GM12878 (cell line): ENCODE results near the gene MAP4. TPM values are rescaled to one million over a fixed set of nuclear protein-coding genes. Genes with fewer than 3 reads are reported as not detected.

Source experiments
- ATAC-seq: fragments of 200-7000 bp; cut with Tn5 transposase; 3 replicates; pipeline ENCODE4 v1.9.1; 2020; ENCODE audit warnings: mild to moderate bottlenecking, moderate library complexity
- BruUV-seq: library from RNA; stranded (reverse); fragments of 400-500 nt; replicated peaks from 2 replicates; lab custom pipeline; 2021; lab: Mats Ljungman, UMichigan
- CTCF ChIA-PET: fragments of 300-600 bp; sonication (Branson Sonifier 250); formaldehyde crosslinking; extraction: SDS; loops from one replicate; lab custom pipeline; 2021; ENCODE audit warnings: inconsistent platforms; lab: Yijun Ruan, JAX
- POLR2A ChIA-PET: fragments of 350-600 bp; formaldehyde crosslinking; extraction: SDS; loops from one replicate; lab custom pipeline; 2021; ENCODE audit warnings: inconsistent platforms; lab: Charles Lee
- RAD21 ChIA-PET: fragments of 300-600 bp; sonication (Branson Sonifier 250); formaldehyde crosslinking; loops from one replicate; lab custom pipeline; 2023; ENCODE audit warnings: antibody characterized with exemption; ENCODE audit not compliant: unreplicated experiment; lab: Charles Lee
- SMC1A ChIA-PET: fragments of 300-600 bp; sonication (Branson Sonifier 250); formaldehyde crosslinking; loops from one replicate; lab custom pipeline; 2023; ENCODE audit not compliant: unreplicated experiment, uncharacterized antibody; lab: Charles Lee
- DNase-seq: peaks from one replicate; pipeline ENCODE4 v3.0.0-alpha.2; 2011; ENCODE audit warnings: low read depth, low spot score
- FAIRE-seq: peaks from 3 replicates; lab custom pipeline; 2011; peaks lifted over from hg19 to GRCh38; lab: Jason Lieb, UNC
- H2AFZ ChIP-seq: 2 replicates; pipeline ENCODE4 v1.6.0; 2011; ENCODE audit warnings: low read depth, low read length, control low read depth; ENCODE audit not compliant: control insufficient read depth
- H3K27ac ChIP-seq: 2 replicates; pipeline ENCODE4 v1.5.1; 2011; ENCODE audit warnings: control low read depth; ENCODE audit not compliant: control insufficient read depth, insufficient read depth
- H3K27me3 ChIP-seq, 2 experiments: replicated peaks in 1 of 2; 2 replicates each; pipeline versions ENCODE4 v1.6.0 to v1.6.1; 2011; ENCODE audit warnings: low read length in 1 of 2; ENCODE audit not compliant: control insufficient read depth in 2 of 2, insufficient read depth in 2 of 2
- H3K36me3 ChIP-seq, 2 experiments: 2 replicates each; pipeline ENCODE4 v1.5.1; 2011; ENCODE audit warnings: low read length in 1 of 2; ENCODE audit not compliant: control insufficient read depth in 2 of 2, insufficient read depth in 2 of 2
- H3K4me1 ChIP-seq: 2 replicates; pipeline ENCODE4 v1.6.1; 2011; ENCODE audit warnings: mild to moderate bottlenecking, low read length, moderate library complexity, mixed read lengths; ENCODE audit not compliant: control insufficient read depth, insufficient read depth
- H3K4me2 ChIP-seq: 2 replicates; pipeline ENCODE4 v1.6.0; 2011; ENCODE audit warnings: control low read depth; ENCODE audit not compliant: control insufficient read depth, insufficient read depth
- H3K4me3 ChIP-seq: fragments of 200-600 bp; sonication (generic); 2 replicates; pipeline ENCODE4 v1.5.1; 2016
- H3K79me2 ChIP-seq: 2 replicates; pipeline ENCODE4 v1.6.0; 2011; ENCODE audit warnings: low read length; ENCODE audit not compliant: control insufficient read depth, insufficient read depth
- H3K9ac ChIP-seq: 2 replicates; pipeline ENCODE4 v1.8.0; 2011; ENCODE audit warnings: low read length, control low read depth, mixed read lengths; ENCODE audit not compliant: control insufficient read depth, insufficient read depth
- H3K9me3 ChIP-seq: replicated peaks from 3 replicates; pipeline ENCODE4 v1.5.1; 2011; ENCODE audit warnings: mild to moderate bottlenecking, low read length; ENCODE audit not compliant: control insufficient read depth, insufficient read depth
- H4K20me1 ChIP-seq: 2 replicates; pipeline ENCODE4 v1.6.0; 2011; ENCODE audit not compliant: control insufficient read depth, insufficient read depth
- ATF2 ChIP-seq: IDR thresholded peaks from 2 replicates; pipeline ENCODE4 v1.6.1; 2012; ENCODE audit warnings: low read length, inconsistent platforms
- ATF7 ChIP-seq: fragments of 450-650 bp; IDR thresholded peaks from 2 replicates; pipeline ENCODE4 v1.6.1; 2016; ENCODE audit warnings: low read depth, mild to moderate bottlenecking
- BHLHE40 ChIP-seq, 2 experiments: fragments of 450-650 bp in 1 of 2; IDR thresholded peaks; 2 replicates each; pipeline ENCODE4 v1.6.1; 2011 to 2017; ENCODE audit warnings: low read depth in 2 of 2, borderline replicate concordance in 1 of 2, improper control_type of control experiment in 1 of 2, low read length in 1 of 2, mild to moderate bottlenecking in 1 of 2
- BRCA1 ChIP-seq: IDR thresholded peaks from 2 replicates; pipeline ENCODE4 v1.6.1; 2011; ENCODE audit warnings: low read depth, low read length, improper control_type of control experiment
- EED ChIP-seq: sonication (generic); IDR thresholded peaks from 2 replicates; pipeline ENCODE4 v1.6.1; 2016; ENCODE audit warnings: antibody characterized with exemption, low read depth
- EP300 ChIP-seq, 2 experiments: fragments of 150-350 bp in 1 of 2; IDR thresholded peaks; 2 replicates each; pipeline ENCODE4 v1.6.1; 2011 to 2012; ENCODE audit warnings: low read depth in 2 of 2, low read length in 2 of 2, borderline replicate concordance in 1 of 2, improper control_type of control experiment in 1 of 2, inconsistent platforms in 1 of 2; ENCODE audit not compliant: control insufficient read depth in 1 of 2
- IKZF1 ChIP-seq: fragments of 450-650 bp; conservative IDR thresholded peaks from 2 replicates; pipeline ENCODE4 v1.6.1; 2017; ENCODE audit warnings: antibody characterized with exemption, mild to moderate bottlenecking
- IKZF2 ChIP-seq, 2 experiments: fragments of 450-650 bp; IDR thresholded peaks; 2 replicates each; pipeline ENCODE4 v1.6.1; 2017; ENCODE audit warnings: mild to moderate bottlenecking in 2 of 2, moderate library complexity in 2 of 2
- KAT2A ChIP-seq: conservative IDR thresholded peaks from 2 replicates; pipeline ENCODE4 v1.6.1; 2011; ENCODE audit warnings: low read depth, low read length; ENCODE audit not compliant: control insufficient read depth
- MLLT1 ChIP-seq: fragments of 450-650 bp; IDR thresholded peaks from 2 replicates; pipeline ENCODE4 v1.6.1; 2016; ENCODE audit warnings: mild to moderate bottlenecking
- MTA3 ChIP-seq: IDR thresholded peaks from 2 replicates; pipeline ENCODE4 v1.6.1; 2012; ENCODE audit warnings: low read length, inconsistent platforms, borderline replicate concordance
- MXI1 ChIP-seq: fragments of 150-350 bp; IDR thresholded peaks from 2 replicates; pipeline ENCODE4 v1.6.1; 2011; ENCODE audit warnings: low read depth, mild to moderate bottlenecking, inconsistent platforms, low read length, improper control_type of control experiment
- NFYA ChIP-seq: IDR thresholded peaks from 2 replicates; pipeline ENCODE4 v1.6.1; 2011; ENCODE audit warnings: low read depth, mild to moderate bottlenecking, low read length, improper control_type of control experiment, borderline replicate concordance
- RFX5 ChIP-seq: IDR thresholded peaks from 2 replicates; pipeline ENCODE4 v1.6.1; 2011; ENCODE audit warnings: low read depth, low read length, improper control_type of control experiment
- RUNX3 ChIP-seq: IDR thresholded peaks from 2 replicates; pipeline ENCODE4 v1.6.1; 2012; ENCODE audit warnings: low read length, inconsistent platforms
- SPI1 ChIP-seq: IDR thresholded peaks from 2 replicates; pipeline ENCODE4 v1.6.1; 2011; ENCODE audit warnings: low read depth, mild to moderate bottlenecking, low read length, moderate library complexity, borderline replicate concordance; ENCODE audit not compliant: insufficient read depth
- WRNIP1 ChIP-seq: IDR thresholded peaks from 2 replicates; pipeline ENCODE4 v1.6.1; 2011; ENCODE audit warnings: low read depth, low read length, improper control_type of control experiment, borderline replicate concordance
- whole genome bisulfite sequencing: methylation state at CpG from one replicate; pipeline ENCODE4 v1.1.6; 2016; ENCODE audit warnings: low lambda C conversion rate; ENCODE audit not compliant: insufficient replicate concordance, insufficient coverage; ENCODE audit errors: missing lambda C conversion rate; 5-methylcytosine and 5-hydroxymethylcytosine counted together
- in situ Hi-C: fragments of 300-500 bp; cut with MboI; formaldehyde crosslinking; loops from 9 replicates; pipeline ENCODE4 v1.14.3; 2018; ENCODE audit warnings: mixed read lengths
- intact Hi-C: fragments of 100-400 bp; cut with micrococcal nuclease; formaldehyde crosslinking; loops from one replicate; pipeline ENCODE4 v1.14.2; 2022; ENCODE audit not compliant: unreplicated experiment
- polyA plus RNA-seq, 11 experiments: library from polyadenylated mRNA; depleted of rRNA in 4 of 11; unstranded in 6 of 11; stranded (reverse) in 5 of 11; fragments of >200 nt; fragmentation: Nextera tagmentation in 4 of 11; fragmentation: Illumina TruSeq in 1 of 11; extraction: Ambion mirVana in 4 of 11; extraction: Trizol in 1 of 11; gene quantifications; 1 replicate in 1 of 11; 2 replicates in 10 of 11; pipeline versions ENCODE4 v1.2.1 to v1.2.3, GENCODE V29; 2011 to 2016; ENCODE audit warnings: inconsistent platforms in 2 of 11, missing spikeins in 2 of 11, low read depth in 1 of 11
- total RNA-seq, 4 experiments: library from RNA; depleted of rRNA in 3 of 4; stranded (reverse); fragments of >200 nt in 3 of 4; fragmentation: Illumina TruSeq in 1 of 4; extraction: Trizol in 1 of 4; gene quantifications; 2 replicates each; pipeline versions ENCODE4 v1.2.1 to v1.2.3, GENCODE V29; 2013 to 2021
- TF ChIP-seq, protein P1 (sequence below): fragments of 450-650 bp; formaldehyde crosslinking; IDR thresholded peaks from 2 replicates; pipeline ENCODE4 v1.4.0; 2022; ENCODE audit warnings: mild to moderate bottlenecking, moderate library complexity

The MAP4 gene
- total and polyA plus RNA-seq, 10 of the 15 experiments (the other 5 are each of a cell fraction or from before 2014, with no cell fraction given) = 22.2 to 145 (median 47.2) TPM

DNA sequence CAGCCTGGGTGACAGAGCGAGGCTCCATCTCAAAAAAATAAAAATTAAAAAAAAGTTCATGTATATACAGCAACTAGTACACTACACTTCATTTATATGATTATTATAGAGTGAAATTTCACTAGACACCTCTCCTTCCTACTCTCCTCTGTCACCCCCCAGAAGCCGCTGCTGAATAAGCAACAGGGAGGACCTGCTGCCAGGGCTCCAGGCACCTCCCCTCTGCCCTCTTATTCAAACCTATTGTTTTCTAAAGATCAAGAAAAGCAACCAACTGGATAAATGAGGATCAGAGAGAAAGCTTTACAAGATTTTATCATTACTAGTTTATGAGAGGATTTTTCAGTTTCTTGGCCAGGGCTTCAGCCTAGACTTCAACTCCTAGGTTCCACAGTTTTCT, 141.8 kb downstream of the MAP4 start:
- Histone ChIP-seq H3K9ac (no peak overlapping the region), H3K27ac (no peak overlapping the region), H4K20me1 (no peaks in the 10 kb centered on the region), H2AFZ (no peak overlapping the region), H3K36me3 (peaks cover 14 to 22% of the 10 kb centered on the region in 2 experiments), H3K79me2 (no peaks in the 10 kb centered on the region), H3K27me3 (no peaks in the 10 kb centered on the region), H3K9me3 (no peaks in the 10 kb centered on the region), H3K4me2 (no peak overlapping the region), H3K4me1 (no peaks in the 10 kb centered on the region), H3K4me3 (no peak overlapping the region)
- in situ Hi-C loops = no loop called here
- no peak for DNase-seq
- FAIRE-seq = no peak
- no TSS peak for BruUV-seq
- intact Hi-C loops = no loop called here
- ChIA-PET POLR2A (no interaction called here), CTCF (interaction anchor here (0.9 to 1.5 kb wide), 4 partner anchors 12 to 277 kb away, joined by 3 to 4 read pairs (median 3); no protein-coding TSS in a partner anchor), SMC1A (interaction anchor here (1.1 to 1.2 kb wide), 2 partner anchors 16 to 37 kb away, joined by 3 read pairs; no protein-coding TSS in a partner anchor), RAD21 (interaction anchor here (1.9 kb wide), 1 partner anchor 116 kb away, joined by 4 read pairs; no protein-coding TSS in a partner anchor)
- 94% methylated on average over 2 of the region's 2 CpGs for WGBS
- ATAC-seq = no peak
- no peak for TF ChIP-seq MTA3
- TF ChIP-seq MXI1 = no peak
- TF ChIP-seq SPI1 = no peak
- TF ChIP-seq WRNIP1 = no peak
- no peak for TF ChIP-seq EP300 (IDR thresholded peaks at IDR 0.05; ENCODE audit: borderline replicate concordance in 1 of 2, control insufficient read depth in 1 of 2, low read depth in 2 of 2, low read length in 2 of 2)
- TF ChIP-seq, protein P1, sequence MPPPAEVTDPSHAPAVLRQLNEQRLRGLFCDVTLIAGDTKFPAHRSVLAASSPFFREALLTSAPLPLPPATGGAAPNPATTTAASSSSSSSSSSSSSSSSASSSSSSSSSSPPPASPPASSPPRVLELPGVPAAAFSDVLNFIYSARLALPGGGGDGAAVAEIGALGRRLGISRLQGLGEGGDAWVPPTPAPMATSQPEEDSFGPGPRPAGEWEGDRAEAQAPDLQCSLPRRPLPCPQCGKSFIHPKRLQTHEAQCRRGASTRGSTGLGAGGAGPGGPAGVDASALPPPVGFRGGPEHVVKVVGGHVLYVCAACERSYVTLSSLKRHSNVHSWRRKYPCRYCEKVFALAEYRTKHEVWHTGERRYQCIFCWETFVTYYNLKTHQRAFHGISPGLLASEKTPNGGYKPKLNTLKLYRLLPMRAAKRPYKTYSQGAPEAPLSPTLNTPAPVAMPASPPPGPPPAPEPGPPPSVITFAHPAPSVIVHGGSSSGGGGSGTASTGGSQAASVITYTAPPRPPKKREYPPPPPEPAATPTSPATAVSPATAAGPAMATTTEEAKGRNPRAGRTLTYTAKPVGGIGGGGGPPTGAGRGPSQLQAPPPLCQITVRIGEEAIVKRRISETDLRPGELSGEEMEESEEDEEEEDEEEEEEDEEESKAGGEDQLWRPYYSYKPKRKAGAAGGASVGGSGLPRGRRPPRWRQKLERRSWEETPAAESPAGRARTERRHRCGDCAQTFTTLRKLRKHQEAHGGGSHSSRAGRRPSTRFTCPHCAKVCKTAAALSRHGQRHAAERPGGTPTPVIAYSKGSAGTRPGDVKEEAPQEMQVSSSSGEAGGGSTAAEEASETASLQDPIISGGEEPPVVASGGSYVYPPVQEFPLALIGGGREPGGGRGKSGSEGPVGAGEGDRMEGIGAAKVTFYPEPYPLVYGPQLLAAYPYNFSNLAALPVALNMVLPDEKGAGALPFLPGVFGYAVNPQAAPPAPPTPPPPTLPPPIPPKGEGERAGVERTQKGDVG (CRISPR knock-in tag) = no peak
- no peak for TF ChIP-seq MLLT1
- no peak for TF ChIP-seq KAT2A
- no peak for TF ChIP-seq RUNX3
- TF ChIP-seq IKZF2 (IDR thresholded peaks at IDR 0.05) = no peak
- TF ChIP-seq EED = no peak
- TF ChIP-seq ATF2 = no peak
- TF ChIP-seq IKZF1 = no peak
- TF ChIP-seq NFYA = no peak
- TF ChIP-seq RFX5 = no peak
- TF ChIP-seq ATF7 = no peak
- TF ChIP-seq BHLHE40 (IDR thresholded peaks at IDR 0.05; ENCODE audit: borderline replicate concordance in 1 of 2, low read depth in 2 of 2, low read length in 1 of 2) = no peak
- TF ChIP-seq BRCA1 = no peak
